Mesendoderm (in vitro differentiated cells): ENCODE data around the gene KCNK16.

ENCODE experiments used
- DNase-seq: peaks from one replicate; pipeline ENCODE4 v3.0.0; 2013
- H2AK5ac ChIP-seq: 2 replicates; pipeline ENCODE4 v1.6.1; 2013; ENCODE audit warnings: low read length, inconsistent platforms
- H2BK120ac ChIP-seq: 2 replicates; pipeline ENCODE4 v1.6.1; 2013; ENCODE audit warnings: low read depth, mild to moderate bottlenecking, low read length, moderate library complexity, mixed read lengths
- H2BK15ac ChIP-seq: replicated peaks from 2 replicates; pipeline ENCODE4 v1.6.1; 2013; ENCODE audit warnings: low read depth, mild to moderate bottlenecking, moderate library complexity
- H2BK5ac ChIP-seq: 2 replicates; pipeline ENCODE4 v1.6.1; 2013; ENCODE audit warnings: low read length, inconsistent platforms
- H3K18ac ChIP-seq: 2 replicates; pipeline ENCODE4 v1.6.1; 2013; ENCODE audit warnings: mild to moderate bottlenecking, low read length, mixed read lengths
- H3K23ac ChIP-seq: one replicate; pipeline ENCODE4 v1.6.1; 2013; ENCODE audit warnings: low read length
- H3K27ac ChIP-seq: 2 replicates; pipeline ENCODE4 v1.5.1; 2013; ENCODE audit warnings: low read depth, mild to moderate bottlenecking, inconsistent platforms, low read length, moderate library complexity
- H3K27me3 ChIP-seq: 2 replicates; pipeline ENCODE4 v1.6.1; 2013; ENCODE audit warnings: low read length, control low read depth, mild to moderate bottlenecking, inconsistent platforms; ENCODE audit not compliant: insufficient read depth, poor library complexity
- H3K36me3 ChIP-seq: 2 replicates; pipeline ENCODE4 v1.6.1; 2013; ENCODE audit warnings: low read length, inconsistent platforms; ENCODE audit not compliant: control insufficient read depth, insufficient read depth
- H3K4ac ChIP-seq: one replicate; pipeline ENCODE4 v1.6.1; 2013; ENCODE audit warnings: low read depth, mild to moderate bottlenecking, low read length, moderate library complexity
- H3K4me1 ChIP-seq: 2 replicates; pipeline ENCODE4 v1.6.1; 2013; ENCODE audit warnings: low read depth, low read length, inconsistent platforms; ENCODE audit not compliant: control insufficient read depth
- H3K4me2 ChIP-seq: 2 replicates; pipeline ENCODE4 v1.6.1; 2013; ENCODE audit warnings: low read length
- H3K4me3 ChIP-seq: 2 replicates; pipeline ENCODE4 v1.5.1; 2013; ENCODE audit warnings: mild to moderate bottlenecking, low read length
- H3K56ac ChIP-seq: one replicate; pipeline ENCODE4 v1.6.1; 2013; ENCODE audit warnings: low read length
- H3K79me1 ChIP-seq: 2 replicates; pipeline ENCODE4 v1.6.1; 2013; ENCODE audit warnings: low read length, inconsistent platforms
- H3K79me2 ChIP-seq: 2 replicates; pipeline ENCODE4 v1.6.1; 2013; ENCODE audit warnings: mild to moderate bottlenecking, low read length; ENCODE audit not compliant: control insufficient read depth, insufficient read depth
- H3K9ac ChIP-seq: 2 replicates; pipeline ENCODE4 v1.6.1; 2013; ENCODE audit warnings: low read length, inconsistent platforms
- H4K5ac ChIP-seq: one replicate; pipeline ENCODE4 v1.6.1; 2013; ENCODE audit warnings: low read length
- H4K8ac ChIP-seq: one replicate; pipeline ENCODE4 v1.6.1; 2013; ENCODE audit warnings: low read depth, mild to moderate bottlenecking, control low read depth, low read length, moderate library complexity
- WGBS: extraction: QIAGEN DNeasy Blood & Tissue Kit; methylation state at CpG from one replicate; pipeline ENCODE4 v1.1.7; 2013; ENCODE audit warnings: low lambda C conversion rate, missing lambda C conversion rate; ENCODE audit not compliant: insufficient coverage; ENCODE audit errors: extremely low coverage; 5-methylcytosine and 5-hydroxymethylcytosine counted together

KCNK16 gene

DNA sequence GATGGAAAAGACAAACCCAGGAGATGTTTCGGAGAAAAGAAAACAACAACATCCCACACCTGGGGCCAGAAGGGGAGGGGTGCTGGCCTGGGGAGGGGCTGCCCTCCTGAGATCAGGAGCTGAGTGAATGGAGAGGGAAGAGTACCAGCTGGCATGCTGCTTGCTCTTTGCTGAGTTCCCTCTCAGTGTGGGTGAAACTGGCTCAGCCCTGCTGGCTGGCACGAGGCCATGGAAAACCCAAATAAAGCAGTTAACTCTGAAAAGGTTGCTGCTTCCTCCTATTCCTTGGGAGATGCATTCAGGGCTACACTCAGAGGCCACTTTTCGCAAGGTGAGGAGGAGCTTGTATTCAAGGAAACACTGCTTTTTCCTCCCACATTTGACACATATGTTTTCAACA is 8.0 kb upstream of the KCNK16 start:
- no peaks in the 10 kb centered on the region for H3K79me2 ChIP-seq
- no peaks in the 10 kb centered on the region for H3K79me1 ChIP-seq
- no peak overlapping the region for H3K27ac ChIP-seq

DNA sequence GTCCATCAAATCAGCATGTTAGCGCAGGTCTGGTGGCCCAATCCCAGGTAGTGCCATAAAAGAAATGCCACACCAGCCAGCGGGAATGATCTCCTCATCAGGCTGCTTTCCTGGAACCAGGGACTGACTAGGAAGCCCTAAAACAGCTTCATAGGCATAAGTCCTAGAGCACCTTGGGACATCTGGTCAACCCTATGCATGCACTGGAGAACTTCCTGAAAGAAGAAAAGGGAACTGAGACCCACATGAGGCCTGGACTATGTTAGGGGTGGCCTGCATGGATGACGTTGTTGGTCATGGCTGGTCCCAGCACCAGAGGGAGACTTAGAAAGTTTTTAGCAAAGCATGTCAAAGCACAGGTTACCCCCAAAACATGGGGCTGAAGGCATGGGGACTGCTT is 7.6 kb upstream of the KCNK16 start:
- Histone ChIP-seq H3K27me3 (no peaks in the 10 kb centered on the region), H2BK5ac (no peak overlapping the region), H2BK120ac (no peak overlapping the region), H2AK5ac (no peak overlapping the region), H3K9ac (no peak overlapping the region), H3K79me2 (no peaks in the 10 kb centered on the region), H3K56ac (no peak overlapping the region), H3K36me3 (no peaks in the 10 kb centered on the region), H3K18ac (no peak overlapping the region), H3K4me2 (no peak overlapping the region), H3K27ac (no peak overlapping the region), H3K4ac (no peak overlapping the region), H3K4me3 (no peak overlapping the region), H4K8ac (no peak overlapping the region), H3K79me1 (no peaks in the 10 kb centered on the region), H2BK15ac (no peak overlapping the region), H4K5ac (no peak overlapping the region), H3K4me1 (no peaks in the 10 kb centered on the region), H3K23ac (no peak overlapping the region)
- WGBS, result no CpG with 5 or more reads among the region's 3 CpGs
- DNase-seq, result no peak

More for the DNA sequence above, 8.0 kb upstream of the KCNK16 start:
- H2AK5ac ChIP-seq, result no peak overlapping the region
- H2BK15ac ChIP-seq, result no peak overlapping the region
- H3K36me3 ChIP-seq, result no peaks in the 10 kb centered on the region
- no peak overlapping the region for H2BK120ac ChIP-seq
- no peak overlapping the region for H4K8ac ChIP-seq
- H3K4me2 ChIP-seq, result no peak overlapping the region
- H3K4me1 ChIP-seq, result no peaks in the 10 kb centered on the region
- no peak overlapping the region for H3K9ac ChIP-seq
- no peak overlapping the region for H3K4ac ChIP-seq
- H3K23ac ChIP-seq, result no peak overlapping the region
- no peak overlapping the region for H4K5ac ChIP-seq
- H3K18ac ChIP-seq, result no peak overlapping the region
- no peak overlapping the region for H3K56ac ChIP-seq
- H3K27me3 ChIP-seq, result no peaks in the 10 kb centered on the region
- no CpG with 5 or more reads among the region's 3 CpGs for WGBS
- no peak overlapping the region for H2BK5ac ChIP-seq
- no peak overlapping the region for H3K4me3 ChIP-seq
- DNase-seq, result no peak

DNA sequence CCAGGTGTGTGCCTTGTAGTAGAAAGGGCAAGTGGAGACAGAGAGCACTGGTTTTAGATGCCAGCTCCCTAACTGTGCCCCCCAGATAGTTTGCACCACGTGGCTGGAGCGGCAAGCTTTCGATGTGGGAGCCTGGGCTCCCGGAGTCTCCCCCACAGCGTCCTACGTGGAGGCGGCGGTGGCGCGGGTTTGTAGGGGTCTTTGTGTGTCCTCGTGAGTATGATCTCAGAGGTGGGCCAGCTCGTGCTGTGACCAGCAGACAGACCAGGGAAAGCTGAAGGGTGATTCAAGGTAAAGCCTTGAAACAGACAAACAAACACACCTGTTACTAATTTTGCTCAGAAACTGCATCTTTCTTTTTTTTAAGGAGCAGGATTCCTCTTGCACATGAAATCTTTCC is 5.6 kb upstream of the KCNK16 start:
- H3K79me1 ChIP-seq, result no peaks in the 10 kb centered on the region
- no peak for DNase-seq
- no peak overlapping the region for H4K5ac ChIP-seq
- no peak overlapping the region for H4K8ac ChIP-seq
- H3K18ac ChIP-seq, result no peak overlapping the region
- H2BK120ac ChIP-seq, result no peak overlapping the region
- H3K27me3 ChIP-seq, result no peaks in the 10 kb centered on the region
- H3K4ac ChIP-seq, result no peak overlapping the region
- H2BK5ac ChIP-seq, result no peak overlapping the region
- H3K9ac ChIP-seq, result no peak overlapping the region
- H3K4me1 ChIP-seq, result no peaks in the 10 kb centered on the region
- no peak overlapping the region for H2AK5ac ChIP-seq
- H3K4me2 ChIP-seq, result no peak overlapping the region
- H3K56ac ChIP-seq, result no peak overlapping the region
- no peak overlapping the region for H3K23ac ChIP-seq
- no CpG with 5 or more reads among the region's 12 CpGs for WGBS
- H3K36me3 ChIP-seq, result no peaks in the 10 kb centered on the region
- no peaks in the 10 kb centered on the region for H3K79me2 ChIP-seq
- H2BK15ac ChIP-seq, result no peak overlapping the region
- H3K27ac ChIP-seq, result no peak overlapping the region
- H3K4me3 ChIP-seq, result no peak overlapping the region

DNA sequence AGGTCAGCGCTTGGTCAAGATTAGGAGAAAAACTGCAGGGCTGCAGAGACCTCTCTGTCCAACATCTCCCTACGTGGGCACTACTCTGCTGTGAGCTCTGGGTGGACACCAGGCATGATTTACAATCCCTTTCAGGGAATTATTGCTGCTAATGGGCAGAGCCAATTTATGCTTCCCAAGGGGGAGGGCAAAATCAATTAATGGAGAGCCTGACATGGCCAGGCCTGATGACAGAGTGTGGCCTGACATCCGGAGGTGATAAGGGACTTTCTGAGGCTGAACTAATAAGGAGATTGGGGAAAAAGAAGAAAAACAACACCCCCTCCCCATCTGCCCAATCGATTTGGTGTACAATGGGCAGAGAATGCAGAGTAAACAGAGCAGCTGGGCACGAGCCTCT is 5.0 kb upstream of the KCNK16 start:
- H2BK15ac ChIP-seq, result no peak overlapping the region
- no peaks in the 10 kb centered on the region for H3K27me3 ChIP-seq
- no peak overlapping the region for H3K4ac ChIP-seq
- no CpG with 5 or more reads among the region's 5 CpGs for WGBS
- no peak overlapping the region for H2AK5ac ChIP-seq
- H3K4me3 ChIP-seq, result no peak overlapping the region
- no peak overlapping the region for H3K56ac ChIP-seq
- H4K5ac ChIP-seq, result no peak overlapping the region
- no peak overlapping the region for H2BK5ac ChIP-seq
- H3K36me3 ChIP-seq, result no peaks in the 10 kb centered on the region
- no peak for DNase-seq
- H3K79me1 ChIP-seq, result no peaks in the 10 kb centered on the region
- H3K4me2 ChIP-seq, result no peak overlapping the region
- H3K18ac ChIP-seq, result no peak overlapping the region
- H3K4me1 ChIP-seq, result no peaks in the 10 kb centered on the region
- no peak overlapping the region for H3K9ac ChIP-seq
- no peaks in the 10 kb centered on the region for H3K79me2 ChIP-seq
- no peak overlapping the region for H3K27ac ChIP-seq
- no peak overlapping the region for H2BK120ac ChIP-seq
- no peak overlapping the region for H3K23ac ChIP-seq
- no peak overlapping the region for H4K8ac ChIP-seq

DNA sequence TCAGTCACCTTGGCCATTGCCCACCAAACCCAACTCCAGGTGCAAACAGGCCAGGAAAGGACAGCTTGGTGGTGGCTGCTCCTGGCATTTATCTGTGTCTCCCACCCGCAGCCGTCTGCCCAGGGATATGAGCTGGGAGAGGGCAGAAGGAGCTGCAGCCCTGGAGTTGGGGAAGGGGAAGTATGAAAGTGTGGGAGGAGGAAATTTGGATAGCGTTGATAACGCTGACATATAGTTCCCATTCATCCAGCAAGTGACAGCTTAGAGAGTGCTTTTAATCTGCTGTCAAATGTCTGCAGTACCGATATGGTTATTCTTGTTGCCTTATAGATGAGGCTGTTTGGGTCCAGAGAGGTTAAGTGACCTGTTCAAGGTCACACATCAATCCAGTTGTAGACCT is 741 bp downstream of the KCNK16 start:
- H2BK15ac ChIP-seq, result no peak overlapping the region
- H4K5ac ChIP-seq, result no peak overlapping the region
- no peak overlapping the region for H3K56ac ChIP-seq
- no peaks in the 10 kb centered on the region for H3K36me3 ChIP-seq
- H3K9ac ChIP-seq, result no peak overlapping the region
- no peak overlapping the region for H2BK120ac ChIP-seq
- H3K27me3 ChIP-seq, result no peaks in the 10 kb centered on the region
- H3K27ac ChIP-seq, result no peak overlapping the region
- DNase-seq, result no peak
- no peak overlapping the region for H3K4ac ChIP-seq
- no peaks in the 10 kb centered on the region for H3K79me1 ChIP-seq
- no peak overlapping the region for H3K4me2 ChIP-seq
- no peak overlapping the region for H3K4me3 ChIP-seq
- WGBS, result no CpG with 5 or more reads among the region's 5 CpGs
- no peak overlapping the region for H3K23ac ChIP-seq
- H2AK5ac ChIP-seq, result no peak overlapping the region
- H2BK5ac ChIP-seq, result no peak overlapping the region
- no peaks in the 10 kb centered on the region for H3K79me2 ChIP-seq
- H3K18ac ChIP-seq, result no peak overlapping the region
- no peak overlapping the region for H4K8ac ChIP-seq
- no peaks in the 10 kb centered on the region for H3K4me1 ChIP-seq

DNA sequence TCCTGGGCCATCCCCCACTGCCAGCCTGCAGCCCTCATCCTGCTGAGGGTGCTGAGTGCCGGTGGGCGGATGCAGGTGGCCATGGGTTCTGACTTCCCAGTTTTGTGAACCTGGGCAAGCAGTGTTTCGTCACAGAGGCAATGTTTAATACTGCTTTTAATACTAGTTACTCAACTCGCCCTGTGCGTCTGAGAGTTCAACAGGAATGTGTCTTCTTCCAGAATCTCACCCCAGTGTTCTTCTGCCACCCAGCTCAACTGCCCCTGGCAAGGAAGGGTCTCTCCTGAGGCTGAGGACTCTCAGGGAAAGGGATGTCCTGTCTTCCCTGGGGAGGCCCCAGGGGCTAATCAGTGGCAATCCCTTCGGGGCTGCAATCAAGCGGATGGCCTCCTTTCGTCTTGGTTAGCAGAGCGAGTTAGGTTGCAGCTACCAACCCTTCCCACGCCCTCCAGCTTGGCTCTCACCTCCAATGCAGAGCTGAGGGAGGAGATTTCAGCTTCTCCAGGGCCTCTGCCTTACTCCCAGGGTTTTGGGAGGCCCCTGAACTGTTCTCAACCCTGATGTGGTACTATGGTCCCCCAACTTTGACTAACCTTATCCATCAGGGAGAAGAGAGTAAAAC is 2.0 kb downstream of the KCNK16 start:
- Histone ChIP-seq H3K27me3 (no peaks in the 10 kb centered on the region), H3K79me2 (no peaks in the 10 kb centered on the region), H2BK5ac (no peak overlapping the region), H3K9ac (no peak overlapping the region), H3K23ac (no peak overlapping the region), H3K4me2 (no peak overlapping the region), H2BK15ac (no peak overlapping the region), H3K4me1 (no peaks in the 10 kb centered on the region), H2AK5ac (no peak overlapping the region), H2BK120ac (no peak overlapping the region), H3K79me1 (no peaks in the 10 kb centered on the region), H4K8ac (no peak overlapping the region), H4K5ac (no peak overlapping the region), H3K4ac (no peak overlapping the region), H3K56ac (no peak overlapping the region), H3K4me3 (no peak overlapping the region), H3K18ac (no peak overlapping the region), H3K36me3 (no peaks in the 10 kb centered on the region), H3K27ac (no peak overlapping the region)
- WGBS, result no CpG with 5 or more reads among the region's 10 CpGs
- no peak for DNase-seq
